Endodermal cell (in vitro differentiated cells): Measurements from ENCODE around the gene ING5. TPM values are rescaled to one million over a fixed set of nuclear protein-coding genes. Genes with fewer than 3 reads are reported as not detected.

ENCODE experiments used
- DNase-seq: peaks from one replicate; pipeline ENCODE4 v3.0.0-alpha.2; 2017
- H3K27ac ChIP-seq: 2 replicates; pipeline ENCODE4 v1.5.1; 2013; ENCODE audit warnings: mild to moderate bottlenecking, low read depth, low read length, moderate library complexity
- H3K27me3 ChIP-seq: 2 replicates; pipeline ENCODE4 v1.6.1; 2013; ENCODE audit warnings: mild to moderate bottlenecking, low read length, moderate library complexity; ENCODE audit not compliant: insufficient read depth, control insufficient read depth, poor library complexity, severe bottlenecking
- H3K36me3 ChIP-seq: 2 replicates; pipeline ENCODE4 v1.7.0; 2013; ENCODE audit warnings: mild to moderate bottlenecking, low read length, moderate library complexity; ENCODE audit not compliant: control insufficient read depth, insufficient read depth
- H3K4me1 ChIP-seq: one replicate; pipeline ENCODE4 v1.7.0; 2013; ENCODE audit warnings: low read length; ENCODE audit not compliant: control insufficient read depth, insufficient read depth
- H3K4me3 ChIP-seq: 2 replicates; pipeline ENCODE4 v1.5.1; 2013; ENCODE audit warnings: mild to moderate bottlenecking, low read length, moderate library complexity
- H3K9ac ChIP-seq: 2 replicates; pipeline ENCODE4 v1.6.1; 2013; ENCODE audit warnings: mild to moderate bottlenecking, low read length, moderate library complexity; ENCODE audit not compliant: poor library complexity, severe bottlenecking; ENCODE audit errors: extremely low read depth
- H3K9me3 ChIP-seq: 2 replicates; pipeline ENCODE4 v1.6.1; 2013; ENCODE audit warnings: mild to moderate bottlenecking, low read length, moderate library complexity; ENCODE audit not compliant: control insufficient read depth
- H3K27ac Mint-ChIP-seq: 2 replicates; pipeline ENCODE4 v1.8.0; 2020; ENCODE audit warnings: mixed read lengths
- H3K27me3 Mint-ChIP-seq: 2 replicates; pipeline ENCODE4 v1.8.0; 2021; ENCODE audit warnings: mild to moderate bottlenecking, mixed read lengths; ENCODE audit not compliant: insufficient read depth
- H3K36me3 Mint-ChIP-seq: 2 replicates; pipeline ENCODE4 v1.8.0; 2020; ENCODE audit warnings: low read depth, mixed read lengths
- H3K4me1 Mint-ChIP-seq: 2 replicates; pipeline ENCODE4 v1.8.0; 2020; ENCODE audit warnings: mixed read lengths
- H3K4me3 Mint-ChIP-seq: 2 replicates; pipeline ENCODE4 v1.8.0; 2020; ENCODE audit warnings: mild to moderate bottlenecking, moderate library complexity, mixed read lengths
- H3K9me3 Mint-ChIP-seq: 2 replicates; pipeline ENCODE4 v1.8.0; 2020; ENCODE audit warnings: mild to moderate bottlenecking, mixed read lengths
- WGBS, 2 experiments: methylation state at CpG; one replicate each; pipeline versions ENCODE4 v1.1.5 to v1.1.7; 2013; ENCODE audit warnings: missing lambda C conversion rate in 2 of 2, mixed read lengths in 1 of 2; ENCODE audit not compliant: insufficient coverage in 1 of 2, insufficient read length in 1 of 2; 5-methylcytosine and 5-hydroxymethylcytosine counted together
- total RNA-seq, 2 donors: library from RNA; stranded (reverse); fragmentation: NEBNext Ultra II Directional in 1 of 2; extraction: Animal tissue kit (Norgen Biotek cat#: 25700) in 1 of 2; gene quantifications; 2 replicates in 1 of 2; 3 replicates in 1 of 2; pipeline ENCODE4 v1.2.1, GENCODE V29; 2021
- TF ChIP-seq, protein P1 (sequence below): fragments of 200-600 bp; sonication (generic); conservative IDR thresholded peaks from 2 replicates; pipeline ENCODE4 v1.5.0; 2021; ENCODE audit warnings: antibody characterized with exemption, mild to moderate bottlenecking

The ING5 gene
- total RNA-seq, 2 donors from 2014 or later = 44.9 to 53.1 TPM

DNA sequence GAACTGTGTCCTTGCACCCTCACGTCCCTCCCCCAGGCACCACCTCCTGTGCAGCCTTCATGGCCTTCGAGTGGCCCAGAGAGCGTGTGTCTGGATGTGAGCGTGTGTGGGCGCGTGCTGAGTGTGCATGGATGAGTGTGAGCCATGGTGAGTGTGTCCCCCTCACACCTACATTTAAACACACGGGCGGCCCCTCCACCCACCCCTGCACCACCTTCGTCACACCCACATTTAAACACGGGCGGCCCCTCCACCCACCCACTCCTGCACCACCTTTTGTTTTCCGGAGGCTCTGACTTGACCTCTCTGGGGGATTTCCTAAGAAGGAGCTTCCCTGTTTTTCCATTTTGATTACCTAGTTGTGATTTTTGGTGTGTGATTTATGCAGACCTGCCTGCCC lies 33.0 kb upstream of the ING5 start:
- H3K36me3 Mint-ChIP-seq = peaks cover 48% of the 10 kb centered on the region
- WGBS, 2 experiments = 90% methylated on average over 12 of the region's 12 CpGs; no CpG with 5 or more reads in 1 of the 2 experiments

DNA sequence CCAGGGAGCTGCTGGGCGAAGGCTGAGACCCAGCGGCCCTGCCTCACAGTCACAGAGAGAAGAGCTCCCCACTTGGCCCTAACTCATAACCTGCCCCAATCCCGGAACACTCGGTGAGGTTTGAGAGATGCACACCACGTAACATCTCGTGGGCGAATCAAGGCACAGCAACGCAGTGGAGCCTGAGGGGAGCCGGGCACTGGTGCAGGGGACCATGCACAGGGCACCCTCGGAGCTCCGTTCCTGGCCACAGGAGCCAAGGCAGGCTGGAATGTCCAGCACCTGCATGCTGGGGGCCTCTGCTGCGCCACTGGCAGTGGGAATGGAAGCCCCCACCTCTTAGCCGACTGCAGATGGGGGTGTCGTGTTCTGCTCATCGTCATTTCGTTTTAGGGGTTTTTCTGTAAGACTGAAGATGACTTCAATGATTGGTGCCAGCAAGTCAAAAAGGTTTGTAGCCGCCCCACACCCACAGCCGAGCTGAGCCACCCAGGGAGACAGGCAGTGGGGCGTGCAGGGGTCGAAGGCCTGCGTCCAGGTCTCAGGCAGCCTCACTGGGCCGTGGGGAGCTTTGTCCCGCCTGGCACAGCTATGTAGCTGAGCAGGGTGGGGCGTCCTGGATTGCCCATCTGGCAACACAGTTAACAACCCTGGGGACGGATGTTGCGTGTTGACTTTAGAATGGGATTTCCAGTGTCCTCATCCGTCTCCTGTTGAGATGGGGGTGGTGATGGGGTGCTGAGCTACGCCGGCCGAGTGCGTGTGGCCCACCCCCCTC lies 31.3 kb upstream of the ING5 start:
- DNase-seq = no peak
- Histone ChIP-seq H3K9me3 (no peaks in the 10 kb centered on the region), H3K4me1 (no peaks in the 10 kb centered on the region), H3K27ac (no peak overlapping the region), H3K27me3 (no peaks in the 10 kb centered on the region), H3K36me3 (peaks cover 41% of the 10 kb centered on the region), H3K4me3 (no peak overlapping the region), H3K9ac (no peak overlapping the region)
- TF ChIP-seq, protein P1, sequence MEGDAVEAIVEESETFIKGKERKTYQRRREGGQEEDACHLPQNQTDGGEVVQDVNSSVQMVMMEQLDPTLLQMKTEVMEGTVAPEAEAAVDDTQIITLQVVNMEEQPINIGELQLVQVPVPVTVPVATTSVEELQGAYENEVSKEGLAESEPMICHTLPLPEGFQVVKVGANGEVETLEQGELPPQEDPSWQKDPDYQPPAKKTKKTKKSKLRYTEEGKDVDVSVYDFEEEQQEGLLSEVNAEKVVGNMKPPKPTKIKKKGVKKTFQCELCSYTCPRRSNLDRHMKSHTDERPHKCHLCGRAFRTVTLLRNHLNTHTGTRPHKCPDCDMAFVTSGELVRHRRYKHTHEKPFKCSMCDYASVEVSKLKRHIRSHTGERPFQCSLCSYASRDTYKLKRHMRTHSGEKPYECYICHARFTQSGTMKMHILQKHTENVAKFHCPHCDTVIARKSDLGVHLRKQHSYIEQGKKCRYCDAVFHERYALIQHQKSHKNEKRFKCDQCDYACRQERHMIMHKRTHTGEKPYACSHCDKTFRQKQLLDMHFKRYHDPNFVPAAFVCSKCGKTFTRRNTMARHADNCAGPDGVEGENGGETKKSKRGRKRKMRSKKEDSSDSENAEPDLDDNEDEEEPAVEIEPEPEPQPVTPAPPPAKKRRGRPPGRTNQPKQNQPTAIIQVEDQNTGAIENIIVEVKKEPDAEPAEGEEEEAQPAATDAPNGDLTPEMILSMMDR = no peak
- Mint-ChIP-seq H3K27ac (no peak overlapping the region), H3K4me3 (no peak overlapping the region), H3K4me1 (no peaks in the 10 kb centered on the region), H3K27me3 (no peaks in the 10 kb centered on the region), H3K9me3 (no peaks in the 10 kb centered on the region), H3K36me3 (peaks cover 55% of the 10 kb centered on the region)
- 91 to 96% methylated on average over 19 to 31 of the region's 31 CpGs for WGBS, 2 experiments

More for the DNA sequence above, 33.0 kb upstream of the ING5 start:
- peaks cover 41% of the 10 kb centered on the region for H3K36me3 ChIP-seq
- no peak overlapping the region for H3K4me3 ChIP-seq
- H3K4me1 ChIP-seq = no peaks in the 10 kb centered on the region
- no peaks in the 10 kb centered on the region for H3K9me3 ChIP-seq
- peaks cover 4% of the 10 kb centered on the region for H3K4me1 Mint-ChIP-seq
- no peak for DNase-seq
- no peak overlapping the region for H3K27ac ChIP-seq
- H3K9ac ChIP-seq = no peak overlapping the region
- TF ChIP-seq, protein P1 = no peak
- no peaks in the 10 kb centered on the region for H3K9me3 Mint-ChIP-seq
- H3K27ac Mint-ChIP-seq = no peak overlapping the region
- no peak overlapping the region for H3K4me3 Mint-ChIP-seq
- no peaks in the 10 kb centered on the region for H3K27me3 Mint-ChIP-seq
- no peaks in the 10 kb centered on the region for H3K27me3 ChIP-seq

DNA sequence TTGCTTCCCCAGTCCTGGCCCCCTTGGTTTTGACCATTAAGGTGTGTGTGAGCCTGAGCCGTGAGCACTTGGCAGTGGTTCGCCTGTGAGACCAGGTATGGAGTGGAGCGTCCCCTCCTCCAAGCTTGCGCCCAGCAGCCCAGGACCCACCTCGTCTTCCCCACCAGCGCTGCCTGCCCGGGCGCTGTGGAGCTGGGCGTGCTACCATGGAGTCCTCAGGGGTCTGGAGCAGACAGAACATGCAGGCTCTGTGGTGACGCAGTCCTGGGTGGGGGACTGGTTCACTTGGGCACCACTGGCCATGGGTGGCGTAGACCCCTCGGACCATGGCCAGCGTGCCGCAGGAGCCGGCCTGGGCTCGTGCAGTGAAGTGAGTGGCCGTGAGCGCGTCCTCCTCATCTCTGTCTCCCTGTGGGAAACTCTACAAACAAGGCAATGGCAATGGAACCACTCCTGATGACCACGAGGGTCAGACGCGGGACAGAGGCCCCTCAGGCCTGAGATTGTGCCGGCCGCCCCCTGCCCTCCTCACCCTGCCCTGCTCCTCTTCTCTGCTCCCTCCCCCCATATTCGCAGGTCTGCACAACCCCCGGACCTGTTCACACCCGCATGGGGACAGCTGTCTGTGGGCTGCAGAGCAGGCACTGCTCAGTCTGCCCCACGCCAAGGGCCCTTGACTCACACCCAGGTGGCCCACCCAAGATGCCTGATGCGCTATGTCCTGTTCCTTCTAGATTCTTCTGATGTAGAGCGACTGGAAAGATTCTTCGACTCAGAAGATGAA lies 30.2 kb upstream of the ING5 start:
- no peaks in the 10 kb centered on the region for H3K9me3 Mint-ChIP-seq
- H3K4me1 ChIP-seq = no peaks in the 10 kb centered on the region
- H3K36me3 Mint-ChIP-seq = peaks cover 53% of the 10 kb centered on the region
- WGBS, 2 experiments = 93 to 94% methylated on average over 27 to 31 of the region's 31 CpGs
- no peak overlapping the region for H3K4me3 Mint-ChIP-seq
- H3K27ac ChIP-seq = no peak overlapping the region
- H3K27me3 Mint-ChIP-seq = no peaks in the 10 kb centered on the region
- no peak overlapping the region for H3K9ac ChIP-seq
- no peaks in the 10 kb centered on the region for H3K9me3 ChIP-seq
- DNase-seq = no peak
- no peaks in the 10 kb centered on the region for H3K4me1 Mint-ChIP-seq
- H3K4me3 ChIP-seq = no peak overlapping the region
- H3K27ac Mint-ChIP-seq = no peak overlapping the region
- H3K27me3 ChIP-seq = no peaks in the 10 kb centered on the region
- H3K36me3 ChIP-seq = peaks cover 34% of the 10 kb centered on the region
- TF ChIP-seq, protein P1 = no peak
